WI38 (cell line): ENCODE results near the gene FAM229A.

Experiments
- H3K4me3 ChIP-seq: 2 replicates; pipeline ENCODE4 v1.5.1; 2011; ENCODE audit warnings: low read depth, mild to moderate bottlenecking, control low read depth, low read length
- CTCF ChIP-seq: IDR thresholded peaks from 2 replicates; pipeline ENCODE4 v1.5.1; 2012; ENCODE audit warnings: low read depth, mild to moderate bottlenecking, control low read depth, low read length

The FAM229A gene

GRCh38 chr1:32327204-32327603, 35.1 kb downstream of the FAM229A start:
- TF ChIP-seq CTCF: no peak
- no peak overlapping the region for H3K4me3 ChIP-seq

GRCh38 chr1:32321712-32322291, 40.5 kb downstream of the FAM229A start:
- TF ChIP-seq CTCF: no peak
- no peak overlapping the region for H3K4me3 ChIP-seq

GRCh38 chr1:32318127-32318869, 44.0 kb downstream of the FAM229A start:
- H3K4me3 ChIP-seq: no peak overlapping the region
- TF ChIP-seq CTCF: no peak

DNA sequence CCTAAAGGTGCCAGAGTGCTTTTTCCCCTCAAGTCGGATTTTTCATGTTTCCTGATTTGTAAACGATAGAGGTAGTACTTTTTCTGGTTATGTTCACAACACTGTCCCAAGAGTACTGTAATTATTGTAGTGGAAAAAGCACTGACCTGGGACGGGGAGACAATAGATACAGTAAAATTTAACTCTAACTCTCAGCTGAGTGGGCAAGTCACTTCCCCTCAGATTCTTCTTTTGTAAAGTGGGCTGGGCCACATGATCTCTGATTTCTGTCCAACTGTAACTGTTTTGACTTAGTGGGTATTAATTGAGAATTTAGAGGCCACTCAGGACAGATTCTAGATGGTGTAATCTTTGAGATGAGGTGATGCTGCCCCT, 45.4 kb downstream of the FAM229A start:
- no peak for TF ChIP-seq CTCF
- no peak overlapping the region for H3K4me3 ChIP-seq

- TF ChIP-seq CTCF: no peak
- no peak overlapping the region for H3K4me3 ChIP-seq
These were observed 50.4 kb downstream of the FAM229A start for GRCh38 chr1:32311709-32312393.
